PC-3 (cell line): Measurements from ENCODE around the gene ZNF518B.

Source experiments
- CTCF ChIP-seq: fragments of 300-600 bp; sonication (generic); conservative IDR thresholded peaks from 2 replicates; pipeline ENCODE4 v1.5.1; 2017; ENCODE audit warnings: antibody characterized with exemption, low read depth, mild to moderate bottlenecking, low read length
- EZH2 ChIP-seq: fragments of 300-600 bp; sonication (generic); IDR thresholded peaks from one replicate; pipeline ENCODE4 v1.6.1; 2017; ENCODE audit warnings: antibody characterized with exemption, mild to moderate bottlenecking, low read length; ENCODE audit not compliant: unreplicated experiment

GRCh38 chr4:10413177-10413576 lies 44.0 kb downstream of the ZNF518B start:
- TF ChIP-seq CTCF (no peak), EZH2 (no peak)
